ENCODE measurements around the gene HFE. TPM values are rescaled to one million over a fixed set of nuclear protein-coding genes. Genes with fewer than 3 reads are reported as not detected.

The HFE gene
- total and polyA plus RNA-seq, 10 of the 15 experiments (the other 5 are each of a cell fraction or from before 2014, with no cell fraction given) = 0.52 to 5.9 (median 1.7) TPM

GRCh38 chr6:26092443-26092842 is 5.2 kb downstream of the HFE start (continued):
- 0 out of 2 replicates have a peak, but pooled peaks have one; percentile 5 for TF ChIP-seq RUNX3 (IDR thresholded peaks at IDR 0.05; ENCODE audit: low read length)
- no peak for TF ChIP-seq SREBF2 (IDR thresholded peaks at IDR 0.05; ENCODE audit: low read length)
- TF ChIP-seq NR2F1 (conservative IDR thresholded peaks at IDR 0.05) = no peak
- TF ChIP-seq SREBF1 (IDR thresholded peaks at IDR 0.05; ENCODE audit: low read length) = no peak
- TF ChIP-seq EED (IDR thresholded peaks at IDR 0.05; ENCODE audit: low read depth) = peak; percentile 59; the same call in 1 of the 2 replicates
- TF ChIP-seq E2F4 (IDR thresholded peaks at IDR 0.05; ENCODE audit: low read depth, low read length) = no peak
- TF ChIP-seq ZBTB33 (IDR thresholded peaks at IDR 0.05) = no peak
- TF ChIP-seq MTA3 (IDR thresholded peaks at IDR 0.05; ENCODE audit: borderline replicate concordance, low read length) = no peak
- TF ChIP-seq NKRF (conservative IDR thresholded peaks at IDR 0.05) = no peak
- TF ChIP-seq ZNF687 (IDR thresholded peaks at IDR 0.05) = peak; percentile 77
- TF ChIP-seq STAT3 (IDR thresholded peaks at IDR 0.05; ENCODE audit: low read depth, low read length) = no peak
- TF ChIP-seq BRCA1 (IDR thresholded peaks at IDR 0.05; ENCODE audit: low read depth, low read length) = no peak
- no peak for TF ChIP-seq MEF2B (IDR thresholded peaks at IDR 0.05; ENCODE audit: partially characterized antibody, poor library complexity, severe bottlenecking)
- no peak for TF ChIP-seq SRF (IDR thresholded peaks at IDR 0.05; ENCODE audit: low read depth in 2 of 2, low read length in 2 of 2)
- TF ChIP-seq TBL1XR1 (IDR thresholded peaks at IDR 0.05; ENCODE audit: low read depth, low read length) = no peak
- TF ChIP-seq RAD21 (IDR thresholded peaks at IDR 0.05; ENCODE audit: insufficient read depth, low read depth, low read length) = no peak
- no peak for TF ChIP-seq HDAC2 (IDR thresholded peaks at IDR 0.05)
- no peak for TF ChIP-seq SIN3A (IDR thresholded peaks at IDR 0.05; ENCODE audit: low read depth, low read length)
- TF ChIP-seq KDM1A (IDR thresholded peaks at IDR 0.05; ENCODE audit: borderline replicate concordance) = no peak
- TF ChIP-seq BCL3 (IDR thresholded peaks at IDR 0.05; ENCODE audit: borderline replicate concordance, insufficient read depth, low read depth, low read length, poor library complexity, severe bottlenecking) = no peak
- peak; percentile 75 to 85 for TF ChIP-seq IKZF2 (IDR thresholded peaks at IDR 0.05)
- peak in 1 of 2 experiments; percentile 70; a peak in 1 of 4 replicates for TF ChIP-seq ETV6 (conservative IDR thresholded peaks at IDR 0.05 in 1 of 2, IDR thresholded peaks at IDR 0.05 in 1 of 2; ENCODE audit: borderline replicate concordance in 1 of 2, low read depth in 1 of 2)

Measured in GM12878 (cell line).